Transverse colon (tissue), 4 donors: ENCODE data around the gene ZNF622.

Source experiments
- CTCF ChIP-seq, 5 experiments: fragments of 200-600 bp in 3 of 5; fragments of 450-650 bp in 2 of 5; sonication (generic) in 3 of 5; IDR thresholded peaks; 1 replicate in 2 of 5; 2 replicates in 3 of 5; pipeline ENCODE4 v1.5.1; 2016 to 2017; ENCODE audit warnings: antibody characterized with exemption in 5 of 5, inconsistent platforms in 3 of 5, mild to moderate bottlenecking in 2 of 5, moderate library complexity in 1 of 5
- EP300 ChIP-seq: sonication (generic); formaldehyde crosslinking; IDR thresholded peaks from one replicate; pipeline ENCODE4 v1.6.1; 2017; ENCODE audit warnings: antibody characterized with exemption, low read depth
- POLR2A ChIP-seq: fragments of 450-650 bp; IDR thresholded peaks from one replicate; pipeline ENCODE4 v1.6.1; 2016; ENCODE audit warnings: antibody characterized with exemption, mild to moderate bottlenecking, moderate library complexity
- POLR2AphosphoS5 ChIP-seq, 3 donors: sonication (generic); formaldehyde crosslinking; IDR thresholded peaks; one replicate each; pipeline ENCODE4 v1.6.1; 2016; ENCODE audit warnings: antibody characterized with exemption in 3 of 3

DNA sequence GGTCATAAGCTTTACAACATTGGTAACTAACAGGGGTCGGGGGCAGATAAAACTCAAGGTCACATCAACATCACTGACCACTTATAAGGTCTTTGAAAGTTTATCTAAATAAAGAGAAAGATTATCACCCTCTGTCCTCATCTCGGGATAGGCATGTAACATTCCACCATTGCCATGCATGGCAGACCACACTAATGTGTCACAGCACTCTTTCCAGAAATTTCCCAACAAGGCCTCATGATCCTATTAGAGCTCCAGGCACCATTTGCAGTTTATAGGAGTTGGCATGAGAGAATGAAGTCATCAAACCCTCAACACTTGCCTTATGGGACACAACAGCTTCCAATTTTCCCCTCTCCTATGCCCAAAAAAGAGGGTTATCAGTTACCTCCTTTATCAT is 31.9 kb upstream of the ZNF622 start:
- TF ChIP-seq CTCF (IDR thresholded peaks at IDR 0.05) (no peak), POLR2AphosphoS5 (IDR thresholded peaks at IDR 0.05) (no peak), POLR2A (no peak), EP300 (no peak)
